Progenitor cell of endocrine pancreas (in vitro differentiated cells): ENCODE data around the gene C13orf46. TPM values are rescaled to one million over a fixed set of nuclear protein-coding genes. Genes with fewer than 3 reads are reported as not detected.

Experiments used
- DNase-seq: peaks from one replicate; pipeline ENCODE4 v3.0.0; 2021; ENCODE audit warnings: low spot score; ENCODE audit not compliant: unreplicated experiment
- H3K27ac Mint-ChIP-seq: 2 replicates; pipeline ENCODE4 v1.8.0; 2021; ENCODE audit warnings: mild to moderate bottlenecking, moderate library complexity, mixed read lengths
- H3K27me3 Mint-ChIP-seq: 2 replicates; pipeline ENCODE4 v1.8.0; 2021; ENCODE audit warnings: mixed read lengths
- H3K36me3 Mint-ChIP-seq: 2 replicates; pipeline ENCODE4 v1.8.0; 2022; ENCODE audit warnings: mixed read lengths; ENCODE audit not compliant: insufficient read depth
- H3K4me1 Mint-ChIP-seq: 2 replicates; pipeline ENCODE4 v1.8.0; 2021; ENCODE audit warnings: low read depth, mixed read lengths
- H3K4me3 Mint-ChIP-seq: 2 replicates; pipeline ENCODE4 v1.8.0; 2021; ENCODE audit warnings: low read depth, mild to moderate bottlenecking, moderate library complexity, mixed read lengths
- H3K9me3 Mint-ChIP-seq: 2 replicates; pipeline ENCODE4 v1.8.0; 2021; ENCODE audit warnings: low read depth, mixed read lengths
- total RNA-seq: library from RNA; stranded (reverse); gene quantifications from 2 replicates; pipeline ENCODE4 v1.2.1, GENCODE V29; 2021
- TF ChIP-seq, protein P1 (sequence below): fragments of 200-600 bp; sonication (generic); IDR thresholded peaks from one replicate; pipeline ENCODE4 v1.5.0; 2021; ENCODE audit warnings: antibody characterized with exemption, mild to moderate bottlenecking; ENCODE audit not compliant: unreplicated experiment

C13orf46 gene
- total RNA-seq, 1 donor from 2014 or later = 0.17 TPM

DNA sequence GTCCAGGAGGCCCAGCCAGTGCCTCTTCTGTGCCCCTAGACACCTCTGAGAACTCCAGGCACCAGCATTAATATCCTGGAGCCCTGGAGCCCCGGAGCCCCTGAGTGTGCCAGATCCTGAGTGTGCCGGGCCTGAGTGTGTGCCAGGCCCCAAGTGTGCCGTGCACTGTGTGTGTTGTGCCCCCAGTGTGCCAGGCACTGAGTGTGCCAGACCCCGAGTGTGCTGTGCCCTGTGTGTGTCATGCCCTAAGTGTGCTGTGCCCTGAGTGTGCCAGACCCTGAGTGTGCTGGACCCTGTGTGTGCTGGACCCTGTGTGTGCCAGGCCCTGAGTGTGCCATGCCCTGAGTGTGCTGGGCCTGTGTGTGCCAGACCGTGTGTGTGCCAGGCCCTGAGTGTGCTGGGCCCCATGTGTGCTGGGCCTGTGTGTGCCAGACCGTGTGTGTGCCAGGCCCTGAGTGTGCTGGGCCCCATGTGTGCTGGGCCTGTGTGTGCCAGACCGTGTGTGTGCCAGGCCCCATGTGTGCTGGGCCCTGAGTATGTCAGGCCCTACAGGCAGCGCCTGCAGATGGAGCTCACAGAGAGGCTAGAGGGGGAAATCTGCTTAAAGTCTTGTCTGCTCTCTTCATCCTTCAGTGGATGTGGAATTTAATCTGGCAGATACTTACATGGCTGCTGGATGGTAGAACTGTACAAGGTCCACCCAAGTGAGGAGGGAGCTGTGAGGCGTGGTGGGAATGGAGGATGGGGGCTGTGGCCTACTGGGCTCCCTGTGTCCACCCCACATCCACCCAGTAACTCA is 53.9 kb downstream of the C13orf46 start:
- H3K27ac Mint-ChIP-seq = no peak overlapping the region
- no peaks in the 10 kb centered on the region for H3K36me3 Mint-ChIP-seq
- H3K4me3 Mint-ChIP-seq = no peak overlapping the region
- DNase-seq = no peak
- peaks cover 2% of the 10 kb centered on the region for H3K4me1 Mint-ChIP-seq
- H3K9me3 Mint-ChIP-seq = peaks cover 12% of the 10 kb centered on the region
- H3K27me3 Mint-ChIP-seq = peaks cover 9% of the 10 kb centered on the region
- TF ChIP-seq, protein P1, sequence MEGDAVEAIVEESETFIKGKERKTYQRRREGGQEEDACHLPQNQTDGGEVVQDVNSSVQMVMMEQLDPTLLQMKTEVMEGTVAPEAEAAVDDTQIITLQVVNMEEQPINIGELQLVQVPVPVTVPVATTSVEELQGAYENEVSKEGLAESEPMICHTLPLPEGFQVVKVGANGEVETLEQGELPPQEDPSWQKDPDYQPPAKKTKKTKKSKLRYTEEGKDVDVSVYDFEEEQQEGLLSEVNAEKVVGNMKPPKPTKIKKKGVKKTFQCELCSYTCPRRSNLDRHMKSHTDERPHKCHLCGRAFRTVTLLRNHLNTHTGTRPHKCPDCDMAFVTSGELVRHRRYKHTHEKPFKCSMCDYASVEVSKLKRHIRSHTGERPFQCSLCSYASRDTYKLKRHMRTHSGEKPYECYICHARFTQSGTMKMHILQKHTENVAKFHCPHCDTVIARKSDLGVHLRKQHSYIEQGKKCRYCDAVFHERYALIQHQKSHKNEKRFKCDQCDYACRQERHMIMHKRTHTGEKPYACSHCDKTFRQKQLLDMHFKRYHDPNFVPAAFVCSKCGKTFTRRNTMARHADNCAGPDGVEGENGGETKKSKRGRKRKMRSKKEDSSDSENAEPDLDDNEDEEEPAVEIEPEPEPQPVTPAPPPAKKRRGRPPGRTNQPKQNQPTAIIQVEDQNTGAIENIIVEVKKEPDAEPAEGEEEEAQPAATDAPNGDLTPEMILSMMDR = no peak

DNA sequence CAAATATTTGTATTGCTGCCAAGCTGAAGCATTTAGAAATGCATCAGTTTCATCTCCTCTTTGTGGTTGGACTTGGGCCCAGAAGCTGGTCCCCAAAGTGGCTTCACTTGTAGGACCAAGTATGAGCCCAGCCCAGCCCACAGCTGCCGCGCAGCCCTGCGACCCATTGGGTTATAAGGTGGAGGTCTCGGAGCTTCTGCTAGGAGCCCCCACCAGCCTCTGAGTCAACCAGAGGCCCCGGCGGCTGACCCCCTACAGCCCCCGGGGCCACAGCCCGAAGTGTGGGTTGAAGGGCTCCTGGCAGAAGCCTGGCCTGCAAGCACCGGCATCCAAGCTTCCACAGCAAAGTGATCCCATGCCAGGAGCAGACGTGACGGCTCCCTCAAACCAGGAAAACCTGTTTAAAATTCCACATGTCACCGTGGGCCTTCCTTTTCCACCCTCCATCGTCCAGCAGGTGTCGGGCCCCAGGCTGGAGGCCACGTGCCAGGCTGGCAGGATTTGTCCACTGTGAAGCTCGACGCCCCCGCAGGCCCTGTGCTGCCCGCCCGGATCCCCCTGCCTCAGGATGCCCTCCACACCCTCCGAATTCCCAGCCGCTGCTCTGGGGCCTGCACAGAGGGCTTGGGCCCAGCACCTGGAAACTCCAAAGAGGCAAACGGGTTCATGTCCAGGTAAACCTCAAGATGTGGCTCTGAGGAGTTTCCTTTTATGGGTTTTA is 54.7 kb downstream of the C13orf46 start:
- TF ChIP-seq, protein P1 = no peak
- H3K36me3 Mint-ChIP-seq = no peaks in the 10 kb centered on the region
- H3K9me3 Mint-ChIP-seq = peaks cover 12% of the 10 kb centered on the region
- peaks cover 4% of the 10 kb centered on the region for H3K4me1 Mint-ChIP-seq
- no peak overlapping the region for H3K4me3 Mint-ChIP-seq
- H3K27ac Mint-ChIP-seq = no peak overlapping the region
- DNase-seq = no peak
- peaks cover 14% of the 10 kb centered on the region for H3K27me3 Mint-ChIP-seq

DNA sequence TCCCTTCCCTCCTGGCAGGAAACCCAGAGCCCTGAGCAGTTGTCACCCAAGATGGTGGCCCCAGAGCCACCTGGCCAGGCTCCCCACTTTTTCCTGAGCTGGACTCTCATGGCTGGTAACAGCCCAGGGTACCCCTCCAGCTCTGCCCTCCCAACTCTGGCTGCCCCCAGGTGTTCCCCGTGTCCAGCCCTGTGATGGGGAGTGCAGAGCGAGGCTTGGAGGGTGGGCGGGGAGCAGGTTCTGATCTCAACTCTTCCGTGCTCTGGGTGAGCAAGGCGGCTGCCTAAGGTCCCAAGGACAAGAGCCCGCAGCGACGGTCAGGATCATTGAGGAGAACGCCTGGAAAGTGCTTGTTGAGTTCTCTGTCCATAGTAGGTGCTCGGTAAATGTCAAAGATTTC is 55.3 kb downstream of the C13orf46 start:
- TF ChIP-seq, protein P1 = no peak
- H3K9me3 Mint-ChIP-seq = peaks cover 12% of the 10 kb centered on the region
- peaks cover 17% of the 10 kb centered on the region for H3K27me3 Mint-ChIP-seq
- no peaks in the 10 kb centered on the region for H3K36me3 Mint-ChIP-seq
- H3K27ac Mint-ChIP-seq = no peak overlapping the region
- H3K4me3 Mint-ChIP-seq = no peak overlapping the region
- DNase-seq = no peak
- H3K4me1 Mint-ChIP-seq = peaks cover 5% of the 10 kb centered on the region

DNA sequence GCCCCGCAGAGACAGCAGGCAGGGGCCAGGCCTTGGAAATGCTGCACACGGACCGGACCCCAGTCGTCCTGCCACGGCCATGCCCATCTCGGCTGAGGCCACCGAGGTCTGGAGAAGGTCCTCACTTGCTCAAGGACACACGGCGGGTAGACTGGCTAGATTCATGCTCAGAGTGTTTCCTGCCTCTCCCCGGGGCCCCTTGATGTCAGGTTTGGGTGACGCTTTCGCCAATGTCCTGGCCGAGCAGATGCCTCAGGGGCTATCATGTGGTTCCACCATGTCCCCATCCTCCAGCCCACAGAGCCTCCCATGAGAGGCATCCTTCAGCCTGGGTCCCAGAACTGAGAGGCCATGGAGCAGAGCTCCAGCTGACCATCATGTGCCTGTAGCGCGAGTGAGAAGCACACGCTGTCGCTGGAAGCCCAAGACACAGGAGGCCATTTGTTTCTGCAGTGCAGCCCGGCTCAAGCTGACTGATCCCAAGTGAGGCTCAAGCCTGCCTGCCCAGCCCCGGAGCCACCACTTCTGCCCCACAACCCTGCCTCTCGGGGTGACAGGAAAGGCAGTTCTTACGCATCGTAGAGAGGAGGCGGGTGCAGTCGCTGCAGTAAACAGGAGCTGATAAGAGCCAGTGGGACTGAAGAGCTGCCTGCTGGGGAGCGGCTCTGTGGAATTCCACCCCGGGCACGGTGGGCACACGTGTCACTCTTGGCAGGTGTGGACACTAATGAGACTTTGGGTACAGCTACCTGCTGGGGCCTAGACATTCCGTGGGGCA is 56.1 kb downstream of the C13orf46 start:
- Mint-ChIP-seq H3K27ac (no peak overlapping the region), H3K4me1 (peaks cover 5% of the 10 kb centered on the region), H3K9me3 (peaks cover 12% of the 10 kb centered on the region), H3K36me3 (no peaks in the 10 kb centered on the region), H3K4me3 (no peak overlapping the region), H3K27me3 (peaks cover 17% of the 10 kb centered on the region)
- DNase-seq = peak; percentile 7
- TF ChIP-seq, protein P1 = no peak

DNA sequence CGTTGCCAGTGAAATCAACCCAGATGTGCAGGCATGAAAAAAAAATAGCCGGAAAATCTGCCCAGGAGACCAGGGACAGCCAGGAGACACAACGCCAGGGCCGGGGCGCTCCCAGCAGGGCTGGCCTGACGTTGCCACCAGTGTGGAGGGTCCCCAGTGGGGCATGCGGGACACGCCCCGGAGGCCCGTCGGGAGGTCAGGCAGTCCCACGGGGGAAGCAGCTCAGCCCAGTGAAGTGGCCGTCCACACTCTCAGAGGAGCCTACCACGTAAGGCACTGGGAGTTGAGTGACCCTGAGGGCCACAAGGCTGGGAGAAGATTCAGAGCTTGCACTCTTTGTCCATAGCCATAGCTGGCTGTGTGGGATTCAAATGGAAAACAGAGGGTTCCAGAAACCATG is 56.8 kb downstream of the C13orf46 start:
- TF ChIP-seq, protein P1 = no peak
- DNase-seq = peak; percentile 7
- H3K9me3 Mint-ChIP-seq = peaks cover 10% of the 10 kb centered on the region
- no peak overlapping the region for H3K27ac Mint-ChIP-seq
- peaks cover 22% of the 10 kb centered on the region for H3K27me3 Mint-ChIP-seq
- H3K36me3 Mint-ChIP-seq = no peaks in the 10 kb centered on the region
- H3K4me3 Mint-ChIP-seq = no peak overlapping the region
- peaks cover 5% of the 10 kb centered on the region for H3K4me1 Mint-ChIP-seq
